ENCODE data around the gene EVA1A.

EVA1A gene

DNA sequence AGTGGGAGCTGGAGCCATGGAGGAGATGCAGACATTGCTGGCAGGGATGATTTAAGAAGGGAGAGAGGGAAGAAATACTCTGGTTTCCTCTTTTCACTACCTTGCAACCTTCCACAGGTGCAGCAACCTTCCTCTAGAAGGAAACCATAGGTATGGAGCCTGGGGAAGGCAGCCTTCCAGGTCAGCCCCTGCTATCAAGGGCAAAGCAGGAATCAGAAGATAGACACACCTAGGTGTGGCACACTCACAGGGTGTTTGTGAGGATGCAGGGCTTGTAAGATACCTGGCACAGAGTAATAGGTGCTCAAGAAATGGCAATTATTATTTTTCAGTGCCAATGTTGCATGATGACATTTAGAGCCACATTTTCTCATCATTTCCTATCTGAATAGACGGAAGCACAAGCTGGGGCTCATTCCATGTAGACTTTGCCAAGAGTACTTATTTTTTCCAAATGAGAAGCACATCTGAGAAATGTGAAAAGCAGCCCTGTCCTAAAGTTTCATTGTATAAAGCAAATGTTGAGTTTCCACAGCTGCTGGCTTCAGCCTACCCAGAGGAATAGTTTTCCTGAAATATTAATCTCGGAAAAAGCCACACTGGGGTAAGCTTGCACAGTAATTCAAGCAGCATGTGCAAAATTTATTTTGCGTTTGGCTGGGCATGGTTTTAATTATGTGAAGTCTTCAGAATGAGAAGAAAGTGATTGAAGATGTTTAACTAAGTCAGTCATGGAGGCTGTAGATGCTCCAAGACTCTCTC, 20.6 kb downstream of the EVA1A start:
- DNase-seq: no peak

- DNase-seq: no peak
These were observed 21.9 kb downstream of the EVA1A start for GRCh38 chr2:75538521-75539490.

- no peak for DNase-seq
These were observed 23.1 kb downstream of the EVA1A start for GRCh38 chr2:75537658-75538057.

DNA sequence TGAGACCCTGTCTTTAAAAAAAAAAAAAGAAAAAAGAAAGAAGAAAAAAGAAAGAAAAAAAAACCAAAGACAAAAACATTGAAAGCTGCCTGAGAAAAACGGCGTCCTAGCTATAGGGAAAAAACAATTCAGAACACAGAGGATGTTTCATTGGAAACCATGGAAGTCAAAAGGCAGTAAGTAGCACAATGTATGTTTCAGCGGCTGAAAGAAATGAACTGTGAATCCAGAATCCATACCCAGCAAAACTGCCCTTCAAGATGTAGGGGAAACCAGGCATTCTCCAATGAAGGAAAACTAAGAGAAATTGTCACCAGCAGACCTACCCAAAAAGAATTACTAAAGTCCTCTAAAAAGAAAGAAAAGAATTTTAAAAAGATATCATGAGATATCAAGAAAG, 27.6 kb downstream of the EVA1A start:
- no peak for DNase-seq

DNA sequence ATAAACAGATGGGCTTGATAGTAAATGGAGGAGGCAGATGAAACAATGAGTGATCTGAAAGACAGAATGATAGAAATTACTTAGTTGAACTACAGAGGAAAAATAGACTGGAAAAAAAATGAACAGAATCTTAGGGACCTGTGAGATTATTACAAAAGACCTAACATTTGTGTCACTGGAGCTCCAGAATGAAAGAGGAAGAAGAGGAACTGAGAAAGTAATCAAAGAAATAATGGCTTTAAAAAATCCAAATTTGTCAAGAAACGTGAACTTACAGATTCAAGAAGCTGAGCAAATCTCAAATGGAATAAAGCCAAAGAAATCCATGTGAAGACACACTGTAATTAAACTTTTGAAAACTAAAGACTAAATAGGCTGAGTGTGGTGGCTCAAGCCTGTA, 28.3 kb downstream of the EVA1A start:
- no peak for DNase-seq

DNA sequence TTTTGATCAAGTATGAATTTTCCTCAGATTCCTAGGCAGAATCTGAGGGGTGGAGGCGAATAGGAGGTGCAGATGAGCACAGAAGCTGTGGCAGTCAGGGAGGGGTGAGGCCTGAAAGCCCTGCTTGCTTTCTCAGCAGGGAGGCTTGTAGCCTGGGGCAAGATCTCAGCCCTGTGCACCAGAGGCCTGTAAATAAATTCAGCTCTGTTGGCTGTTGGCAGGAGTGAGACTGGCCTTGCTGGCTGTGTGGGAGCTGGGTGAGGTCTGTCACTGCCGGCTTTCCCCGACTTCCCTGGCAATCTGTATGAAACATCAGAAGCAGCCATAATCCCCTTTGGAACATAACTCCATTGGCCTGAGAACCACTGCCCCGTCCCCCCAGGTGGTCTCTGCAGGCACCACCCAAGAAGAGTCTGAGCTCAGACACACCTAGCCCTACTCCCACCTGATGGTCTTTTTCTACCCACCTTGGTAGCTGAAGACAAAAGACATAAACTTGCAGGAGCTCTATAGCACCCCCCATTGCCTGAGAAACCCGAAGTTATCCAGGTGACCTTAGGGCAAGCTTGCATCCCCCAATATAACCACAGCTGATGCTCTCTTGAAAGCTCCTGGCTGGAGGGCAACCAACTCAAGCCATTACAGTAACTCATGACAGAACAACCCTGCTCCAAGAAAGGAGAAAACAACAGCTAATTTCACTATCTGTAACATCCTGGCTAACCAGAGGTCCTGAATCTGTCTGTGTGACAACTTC, 32.3 kb downstream of the EVA1A start:
- no peak for DNase-seq

DNA sequence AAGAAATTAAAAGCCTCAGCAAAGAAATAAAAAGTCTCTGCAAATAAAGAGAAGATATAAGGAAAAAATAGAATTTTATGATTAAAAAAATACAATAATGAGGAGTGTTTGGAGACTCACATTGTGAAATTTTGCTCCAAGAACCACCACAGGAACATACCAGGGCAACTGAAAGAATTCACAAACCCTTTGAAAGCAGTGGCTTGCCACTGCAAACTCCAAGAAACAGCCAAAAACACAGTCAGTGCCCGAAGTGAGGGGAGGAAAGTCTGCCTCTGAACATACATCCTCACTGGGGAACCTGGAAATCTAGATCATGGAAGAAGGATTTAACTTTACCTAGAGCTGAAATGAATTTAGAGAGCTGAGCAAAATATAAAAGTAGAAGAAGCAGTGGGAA, 33.1 kb downstream of the EVA1A start:
- DNase-seq: no peak

GRCh38 chr2:75526842-75527241, 33.9 kb downstream of the EVA1A start:
- DNase-seq: no peak

DNA sequence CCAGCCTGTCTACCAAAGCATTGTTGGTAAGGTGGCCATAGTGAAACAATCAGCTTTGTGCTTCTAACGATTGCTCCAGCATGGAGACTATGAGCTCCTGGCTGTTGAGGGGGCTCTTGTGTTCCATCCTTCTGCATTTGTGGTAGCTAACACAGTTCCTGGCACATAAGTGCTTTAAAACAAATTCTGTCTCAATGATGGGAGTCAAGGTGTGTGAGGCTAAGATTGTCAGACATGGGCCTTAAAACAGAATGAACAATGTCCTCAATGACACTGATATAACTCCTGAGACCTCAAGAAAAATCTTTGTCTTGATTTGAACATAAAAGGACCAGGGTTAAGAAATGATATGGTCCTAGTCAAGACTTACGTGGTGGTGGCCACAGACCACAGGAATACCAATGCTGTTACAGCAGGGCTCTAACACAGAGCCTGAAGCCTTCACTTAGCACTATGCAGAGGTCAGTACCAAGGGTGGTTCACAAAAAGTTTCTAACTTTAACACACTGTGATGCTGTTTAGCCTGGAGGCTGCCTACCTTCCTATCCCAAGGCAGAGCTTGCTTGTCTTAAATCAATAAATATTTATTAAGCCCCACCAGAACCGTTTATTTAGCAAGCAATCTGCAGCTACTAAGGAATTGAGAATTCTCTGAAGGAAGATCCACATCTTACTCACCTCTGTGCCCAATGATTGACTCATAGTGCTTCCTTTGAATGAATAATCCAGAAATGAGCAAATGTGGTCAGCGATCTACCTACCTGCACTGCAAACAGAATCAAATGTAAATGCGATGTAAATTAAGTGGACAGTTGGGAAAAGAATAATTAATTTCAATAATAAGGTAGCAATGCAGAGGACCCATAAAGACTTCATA, 35.1 kb downstream of the EVA1A start:
- DNase-seq: no peak

- DNase-seq: no peak
These were observed 36.3 kb downstream of the EVA1A start for GRCh38 chr2:75524276-75524911.

DNA sequence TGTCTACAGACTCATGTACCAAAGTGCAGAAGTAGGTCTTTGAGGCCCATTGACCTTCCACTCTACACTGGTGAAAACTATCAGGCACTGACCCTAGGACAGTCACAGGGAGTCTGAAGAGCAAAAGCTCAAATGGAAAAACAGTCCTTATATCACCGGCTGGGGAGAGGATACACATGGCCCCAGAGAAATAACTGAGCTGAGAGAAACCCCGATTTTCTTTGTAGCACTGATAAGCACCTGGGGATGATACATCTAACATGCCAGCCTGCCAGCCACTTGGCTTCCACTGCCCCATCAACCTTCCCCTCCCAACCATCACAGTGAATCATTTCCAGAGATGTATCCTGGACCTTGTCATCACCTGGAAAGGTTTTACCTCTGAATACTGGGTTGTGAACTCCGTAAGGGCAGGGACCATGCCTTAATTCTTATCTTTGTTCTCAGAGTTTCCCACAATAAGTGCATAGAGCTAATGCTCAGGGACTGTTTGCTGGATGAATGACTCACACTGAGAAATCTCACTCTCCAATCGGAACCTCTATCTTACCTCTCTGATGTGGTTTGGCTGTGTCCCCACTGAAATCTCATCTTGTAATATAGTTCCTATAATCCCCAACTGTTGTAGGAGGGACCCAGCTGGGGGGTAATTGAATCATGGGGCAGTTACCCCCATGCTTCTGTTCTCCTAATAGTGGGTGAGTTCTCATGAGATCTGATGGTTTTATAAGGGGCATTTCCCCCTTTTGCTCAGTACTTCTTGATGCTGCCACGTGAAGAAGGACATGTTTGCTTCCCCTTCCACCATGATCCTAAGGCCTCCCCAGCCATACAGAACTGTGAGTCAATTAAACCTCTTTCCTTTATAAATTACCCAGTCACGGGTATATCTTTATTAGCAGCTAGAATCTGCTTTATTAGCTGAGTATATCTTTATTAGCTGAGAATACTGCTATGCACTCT, 37.1 kb downstream of the EVA1A start:
- DNase-seq: no peak

GRCh38 chr2:75522543-75523312, 38.0 kb downstream of the EVA1A start:
- DNase-seq: no peak

DNA sequence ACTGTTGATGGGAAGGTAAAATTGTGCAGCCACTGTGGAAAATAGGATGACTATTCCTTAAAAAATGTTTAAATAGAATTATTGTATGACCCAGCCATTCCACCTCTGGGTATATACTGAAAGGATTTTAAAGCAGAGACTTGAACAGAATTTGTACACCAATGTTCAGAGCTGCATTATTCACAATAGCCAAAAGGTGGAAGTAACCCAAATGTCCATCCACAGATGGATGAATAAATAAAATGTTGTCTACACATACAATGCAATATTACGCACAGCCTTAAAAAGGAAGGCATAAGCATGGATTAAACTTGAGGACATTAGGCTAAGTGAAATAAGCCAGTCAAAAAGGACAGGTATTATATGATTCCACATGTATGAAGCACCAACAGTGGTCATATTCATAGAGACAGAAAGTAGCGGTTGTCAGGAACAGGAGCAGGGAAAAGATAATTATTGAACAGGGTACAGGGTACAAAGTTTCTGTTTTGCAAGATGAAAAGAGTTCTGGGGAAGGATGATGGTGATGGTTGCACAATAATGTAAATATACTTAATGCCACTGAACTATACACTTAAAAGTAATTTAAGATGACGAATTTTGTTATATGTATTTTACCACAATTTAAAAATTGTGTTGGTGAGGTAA, 39.4 kb downstream of the EVA1A start:
- DNase-seq: no peak

- DNase-seq: no peak
These were observed 40.9 kb downstream of the EVA1A start for GRCh38 chr2:75519843-75520242.

- DNase-seq: no peak
These were observed 41.9 kb downstream of the EVA1A start for GRCh38 chr2:75518638-75519465.

GRCh38 chr2:75517547-75518230, 43.0 kb downstream of the EVA1A start:
- no peak for DNase-seq
